Aorta (tissue), 5 donors: Measurements from ENCODE around the gene ZNF428. TPM values are rescaled to one million over a fixed set of nuclear protein-coding genes. Genes with fewer than 3 reads are reported as not detected.

Experiments
- ATAC-seq: fragments of 200-7000 bp; cut with Tn5 transposase; one replicate; pipeline ENCODE4 v1.9.1; 2022; ENCODE audit warnings: moderate library complexity; ENCODE audit not compliant: low FRiP score
- DNase-seq, 2 donors: peaks; one replicate each; pipeline ENCODE4 v3.0.0-alpha.2; 2020
- H3K27ac ChIP-seq, 2 donors: one replicate each; pipeline ENCODE4 v1.5.1; 2013; ENCODE audit warnings: low read length in 2 of 2, mild to moderate bottlenecking in 2 of 2, moderate library complexity in 2 of 2, control low read depth in 1 of 2, inconsistent platforms in 1 of 2, low read depth in 1 of 2
- H3K27me3 ChIP-seq, 2 donors: one replicate each; pipeline ENCODE4 v1.6.1; 2013; ENCODE audit warnings: control low read depth in 1 of 2, low read length in 1 of 2, mild to moderate bottlenecking in 1 of 2, moderate library complexity in 1 of 2; ENCODE audit not compliant: insufficient read depth in 2 of 2, control insufficient read depth in 1 of 2
- H3K36me3 ChIP-seq, 2 donors: one replicate each; pipeline ENCODE4 v1.6.1; 2013; ENCODE audit warnings: control low read depth in 1 of 2, low read length in 1 of 2, mild to moderate bottlenecking in 1 of 2; ENCODE audit not compliant: insufficient read depth in 2 of 2, control insufficient read depth in 1 of 2
- H3K4me1 ChIP-seq, 2 donors: one replicate each; pipeline ENCODE4 v1.6.1; 2013; ENCODE audit warnings: low read length in 2 of 2, control low read depth in 1 of 2, mild to moderate bottlenecking in 1 of 2, moderate library complexity in 1 of 2; ENCODE audit not compliant: insufficient read depth in 2 of 2, control insufficient read depth in 1 of 2
- H3K4me3 ChIP-seq, 2 donors: one replicate each; pipeline ENCODE4 v1.5.1; 2013; ENCODE audit warnings: low read length in 2 of 2, control low read depth in 1 of 2, mild to moderate bottlenecking in 1 of 2
- H3K9me3 ChIP-seq: one replicate; pipeline ENCODE4 v1.6.1; 2013; ENCODE audit warnings: mild to moderate bottlenecking, low read length; ENCODE audit not compliant: control insufficient read depth
- WGBS, 2 donors: extraction: QIAGEN DNeasy Blood & Tissue Kit; methylation state at CpG; one replicate each; pipeline ENCODE4 v1.1.7; 2013; 5-methylcytosine and 5-hydroxymethylcytosine counted together
- intact Hi-C, 2 donors: fragments of 100-400 bp; cut with DNase I; formaldehyde crosslinking; loops; one replicate each; pipeline versions ENCODE4 v1.14.2 to v1.15.0; 2022
- polyA plus RNA-seq, 2 donors: library from polyadenylated mRNA; stranded (reverse); fragments of 200-250 nt; gene quantifications; one replicate each; pipeline ENCODE4 v1.2.3, GENCODE V29; 2013
- total RNA-seq, 2 donors: library from RNA; stranded (reverse); fragmentation: NEBNext Ultra II Directional; extraction: Animal tissue kit (Norgen Biotek cat#: 25700); gene quantifications; one replicate each; pipeline ENCODE4 v1.2.1, GENCODE V29; 2021
- donor health status: healthy with polysubstance abuse.
- donor health status: Bipolar disorder and iron deficiency.
- donor health status: DM: no; HTN: no; CAD: no.
- donor health status: DM: no; HTN: no; CAD: no.
- donor health status: DM: yes; HTN: yes; CAD: no.

ZNF428 gene
- total and polyA plus RNA-seq, 4 donors, result 26.2 to 54.2 (median 35.8) TPM

DNA sequence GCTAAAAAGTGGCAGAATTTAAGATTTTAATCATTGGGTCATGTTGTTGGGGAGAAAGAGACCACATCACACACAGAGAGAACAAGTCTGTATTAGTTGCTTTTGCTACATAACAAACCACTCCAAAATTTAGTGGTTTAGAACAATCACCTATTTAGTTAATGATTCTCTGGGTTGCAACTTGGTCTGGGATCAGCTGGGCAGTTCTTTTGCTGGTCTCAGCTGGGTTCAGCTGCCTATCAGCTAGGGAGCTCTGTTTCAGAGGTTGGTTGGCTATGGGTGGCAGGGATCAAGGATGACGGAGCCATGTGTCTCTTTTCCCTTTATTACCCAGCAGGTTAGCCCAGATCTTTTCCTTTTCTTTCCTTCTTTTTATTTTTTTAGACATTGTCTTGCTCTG, 34.9 kb downstream of the ZNF428 start:
- Histone ChIP-seq H3K36me3 (no peaks in the 10 kb centered on the region), H3K27me3 (no peaks in the 10 kb centered on the region), H3K27ac (no peak overlapping the region), H3K4me3 (no peak overlapping the region), H3K9me3 (no peaks in the 10 kb centered on the region), H3K4me1 (no peaks in the 10 kb centered on the region)
- intact Hi-C loops, result no loop called here
- WGBS, 2 donors, result 95 to 96% methylated on average over 1 of the region's 1 CpG
- DNase-seq (no peak), ATAC-seq (no peak)

DNA sequence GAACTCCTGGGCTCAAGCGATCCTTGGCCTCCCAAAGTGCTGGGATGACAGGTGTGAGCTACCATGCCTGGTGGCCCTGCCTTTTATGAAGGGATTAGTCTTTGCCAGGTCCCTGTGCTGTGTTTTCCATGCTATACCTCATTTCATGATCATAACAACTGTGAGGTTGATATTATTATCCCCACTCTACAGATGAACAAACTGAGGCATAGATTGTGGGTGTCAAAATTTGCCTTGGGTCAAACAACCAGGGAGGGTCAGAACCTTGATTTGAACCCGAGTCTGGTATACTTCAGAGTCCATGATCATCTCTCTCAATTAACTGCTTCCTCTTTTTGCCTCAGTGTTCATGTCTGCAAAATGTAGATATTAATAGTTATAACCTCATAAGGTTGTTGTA, 36.9 kb downstream of the ZNF428 start:
- intact Hi-C loops, result no loop called here
- Histone ChIP-seq H3K36me3 (no peaks in the 10 kb centered on the region), H3K4me1 (no peaks in the 10 kb centered on the region), H3K4me3 (no peak overlapping the region), H3K9me3 (no peaks in the 10 kb centered on the region), H3K27ac (no peak overlapping the region), H3K27me3 (no peaks in the 10 kb centered on the region)
- DNase-seq (no peak), ATAC-seq (no peak)
- 92% methylated on average over 2 of the region's 2 CpGs for WGBS, 2 donors

DNA sequence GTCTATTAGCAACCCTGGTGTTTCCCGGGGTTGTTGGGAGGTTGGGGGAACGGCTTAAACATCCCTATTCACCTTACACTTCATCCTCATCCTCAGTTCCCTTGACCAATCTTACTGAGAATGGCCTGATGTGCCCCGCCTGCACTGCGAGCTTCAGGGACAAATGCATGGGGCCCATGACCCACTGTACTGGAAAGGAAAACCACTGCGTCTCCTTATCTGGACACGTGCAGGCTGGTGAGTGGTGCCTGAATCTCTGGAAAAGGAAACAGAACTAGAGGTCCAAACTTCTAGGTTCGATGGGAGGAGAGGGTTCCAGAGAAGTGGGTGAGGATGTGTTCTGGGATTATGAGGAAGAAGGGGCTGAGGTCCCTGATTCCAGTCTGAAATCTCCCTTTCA, 38.0 kb downstream of the ZNF428 start:
- Histone ChIP-seq H3K36me3 (no peaks in the 10 kb centered on the region), H3K27ac (no peak overlapping the region), H3K4me1 (no peaks in the 10 kb centered on the region), H3K27me3 (no peaks in the 10 kb centered on the region), H3K4me3 (no peak overlapping the region), H3K9me3 (no peaks in the 10 kb centered on the region)
- intact Hi-C loops, result no loop called here
- 52 to 54% methylated on average over 7 of the region's 7 CpGs for WGBS, 2 donors
- DNase-seq, result no peak
- ATAC-seq, result no peak

DNA sequence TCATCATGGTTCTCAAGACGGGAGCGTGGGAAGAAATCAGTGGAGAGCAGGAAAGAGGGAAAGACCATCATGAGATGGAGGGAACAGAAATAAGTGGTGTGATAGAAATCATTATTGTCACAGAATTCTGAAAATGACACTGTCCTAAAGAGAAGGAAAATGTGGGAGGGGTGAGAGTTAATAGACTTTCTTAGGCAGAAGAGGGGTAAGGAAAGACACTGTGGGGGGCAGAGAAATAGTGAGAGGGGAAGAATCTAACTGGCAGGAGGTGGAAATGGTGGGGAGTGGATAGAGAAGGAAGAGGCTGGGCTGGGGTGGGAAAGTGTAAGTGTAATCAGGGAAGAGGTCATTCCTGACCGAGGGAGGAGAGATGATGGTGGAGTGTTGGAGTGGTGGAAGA, 40.6 kb downstream of the ZNF428 start:
- Histone ChIP-seq H3K4me1 (no peaks in the 10 kb centered on the region), H3K27me3 (no peaks in the 10 kb centered on the region), H3K9me3 (no peaks in the 10 kb centered on the region), H3K36me3 (no peaks in the 10 kb centered on the region), H3K27ac (no peak overlapping the region), H3K4me3 (no peak overlapping the region)
- intact Hi-C loops, result no loop called here
- ATAC-seq (no peak), DNase-seq (no peak)
- WGBS, 2 donors, result 69 to 86% methylated on average over 3 of the region's 3 CpGs

DNA sequence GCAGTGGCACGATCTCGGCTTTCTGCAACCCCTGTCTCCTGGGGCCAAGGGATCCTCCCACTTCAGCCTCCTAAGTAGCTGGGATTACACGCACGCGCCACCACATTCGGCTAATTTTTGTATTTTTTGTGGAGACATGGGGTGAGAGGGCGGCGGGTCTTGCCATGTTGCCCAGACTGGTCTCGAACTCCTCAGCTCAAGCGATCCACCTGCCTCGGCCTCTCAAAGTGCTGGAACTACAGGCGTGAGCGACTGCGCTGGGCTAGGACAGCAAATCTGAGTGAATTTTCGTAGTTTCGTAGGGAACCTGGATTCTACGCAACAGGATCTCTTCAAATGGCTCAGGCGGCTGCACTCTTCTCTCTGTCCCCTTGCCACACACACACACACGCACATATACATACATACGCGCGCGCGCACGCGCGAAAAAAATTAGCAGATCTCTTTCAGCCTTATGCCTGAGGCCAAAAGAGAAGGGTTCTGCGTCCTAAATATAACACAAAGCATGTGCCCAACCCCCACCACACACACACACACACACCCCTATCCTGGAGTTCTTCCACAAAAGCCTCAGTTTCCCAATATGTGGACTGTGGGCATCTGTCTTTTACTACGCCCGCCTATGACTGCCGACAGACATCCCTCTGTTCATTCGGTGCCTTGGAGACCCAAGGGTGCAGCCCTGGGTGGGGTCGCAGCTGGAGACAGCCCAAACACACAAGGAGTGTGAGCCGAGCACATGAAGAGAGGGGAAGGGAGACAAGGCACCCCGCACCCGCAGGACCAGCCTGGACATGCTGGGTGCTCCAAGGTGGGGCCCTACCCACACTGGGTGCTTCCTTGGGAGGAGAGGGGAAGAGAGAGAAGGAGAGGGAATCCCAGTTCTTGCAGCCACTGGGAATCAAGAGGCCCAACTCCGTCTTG, 43.2 kb downstream of the ZNF428 start:
- Histone ChIP-seq H3K9me3 (no peaks in the 10 kb centered on the region), H3K27me3 (no peaks in the 10 kb centered on the region), H3K27ac (no peak overlapping the region), H3K4me1 (no peaks in the 10 kb centered on the region), H3K36me3 (no peaks in the 10 kb centered on the region), H3K4me3 (no peak overlapping the region)
- intact Hi-C loops, result loop anchor here (1.0 kb wide), 1 partner anchor 20 kb away; the partner anchor contains the start of genes IRGQ (in 2 of the 2) and ZNF576 (in 2 of the 2)
- WGBS, 2 donors, result 66 to 69% methylated on average over 37 of the region's 37 CpGs
- ATAC-seq, result no peak
- no peak for DNase-seq

DNA sequence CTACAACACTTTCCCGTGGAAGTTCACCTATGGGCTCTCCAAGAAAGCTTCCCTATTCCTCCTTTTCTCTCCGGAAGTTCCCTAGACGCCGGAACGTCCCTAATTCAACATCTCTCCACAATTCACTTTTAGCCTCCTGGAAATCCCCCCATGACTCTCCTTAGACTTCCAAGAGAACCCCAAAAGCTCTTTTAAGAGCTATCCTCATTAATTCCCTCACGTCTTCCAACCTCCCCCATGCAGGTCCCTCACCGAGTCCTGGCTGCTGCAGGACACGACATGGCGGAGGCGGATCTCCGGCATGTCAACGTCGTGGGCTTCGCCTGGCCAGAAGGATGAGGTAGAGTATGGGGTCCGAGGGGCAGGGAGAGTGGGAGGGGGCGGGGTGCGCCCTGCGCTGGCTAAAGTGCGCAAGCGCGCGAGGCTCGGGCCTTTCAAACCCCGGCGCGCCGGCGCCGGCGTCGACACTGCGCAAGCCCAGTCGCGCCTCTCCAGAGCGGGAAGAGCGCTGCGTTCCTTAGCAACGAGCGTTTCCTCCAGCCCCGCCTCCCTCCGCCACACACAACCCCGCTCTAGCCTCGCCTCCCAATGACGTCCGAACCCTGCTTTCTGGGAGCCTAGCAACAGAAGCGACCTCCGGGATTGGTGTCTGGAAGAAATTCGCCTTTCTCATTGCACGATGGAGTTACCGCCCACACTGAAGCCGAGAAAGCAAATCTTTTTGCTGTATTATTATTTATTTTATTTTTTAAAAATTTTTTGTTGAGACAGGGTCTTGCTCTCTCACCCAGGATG, 44.1 kb downstream of the ZNF428 start, which contains the start of the genes PINLYP and XRCC1:
TSS of gene PINLYP (plus strand) at position 646 of the 795 bp plus-strand sequence. CDS start 1,391 bp downstream, outside the sequence.
TSS of gene XRCC1 (minus strand) at position 372 of the 795 bp plus-strand sequence. CDS start at position 303, 69 bp downstream.
- DNase-seq, result peak; percentile 99
- Histone ChIP-seq H3K27me3 (no peaks in the 10 kb centered on the region), H3K4me3 (peak within 1 kb of the TSS; percentile 62 to 86), H3K9me3 (no peaks in the 10 kb centered on the region), H3K27ac (peak within 1 kb of the TSS in 1 of 2 donors; percentile 68), H3K36me3 (no peaks in the 10 kb centered on the region), H3K4me1 (no peaks in the 10 kb centered on the region)
- intact Hi-C loops, result loop anchor here (1.0 kb wide), 1 partner anchor 21 kb away; the partner anchor contains the start of genes IRGQ (in 2 of the 2) and ZNF576 (in 2 of the 2)
- peak; percentile 99 for ATAC-seq
- WGBS, 2 donors, result 0 to 1% methylated on average over 45 to 51 of the region's 51 CpGs

DNA sequence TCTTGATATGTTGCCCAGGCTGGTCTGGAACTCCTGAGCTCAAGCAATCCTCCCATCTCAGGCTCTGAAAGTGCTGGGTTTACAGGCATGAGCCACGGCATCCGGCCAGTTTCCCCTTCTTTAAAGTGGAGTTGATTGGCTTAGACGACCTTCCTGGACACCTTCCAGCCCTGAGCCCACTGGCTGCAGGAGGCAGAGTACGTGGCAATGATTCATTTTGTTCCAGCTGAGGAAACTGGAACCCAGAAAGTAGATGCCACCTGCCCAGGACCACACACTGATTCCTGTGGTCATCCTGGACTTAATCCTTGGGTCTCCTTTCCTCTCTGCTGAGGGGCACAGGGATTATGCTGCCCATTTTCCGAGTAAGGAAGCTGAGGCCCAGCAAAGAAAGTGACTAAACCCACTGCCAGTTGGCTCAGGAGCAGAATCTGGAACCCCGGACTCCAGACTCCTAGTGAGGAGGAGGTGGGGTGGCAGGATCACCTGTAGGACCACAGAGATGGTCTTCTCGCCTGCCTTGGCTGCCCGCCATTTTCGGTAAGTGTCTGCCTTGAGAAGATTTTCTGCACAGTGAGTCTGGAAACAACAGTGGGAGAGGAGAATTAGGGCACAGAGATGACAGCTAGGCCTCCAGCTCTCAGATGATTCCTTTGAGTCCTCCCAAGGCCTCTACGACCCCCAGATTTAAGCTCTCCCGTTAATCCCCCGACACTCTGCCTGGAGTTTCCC, 44.8 kb downstream of the ZNF428 start:
- intact Hi-C loops, result loop anchor here (1.0 kb wide), 1 partner anchor 22 kb away; the partner anchor contains the start of genes IRGQ (in 2 of the 2) and ZNF576 (in 2 of the 2)
- H3K4me3 ChIP-seq, result peak overlapping the region; percentile 62 to 86
- H3K27me3 ChIP-seq, result no peaks in the 10 kb centered on the region
- no peaks in the 10 kb centered on the region for H3K9me3 ChIP-seq
- H3K4me1 ChIP-seq, result no peaks in the 10 kb centered on the region
- WGBS, 2 donors, result 28 to 30% methylated on average over 12 of the region's 12 CpGs
- DNase-seq (no peak), ATAC-seq (no peak)
- peak overlapping the region in 1 of 2 donors; percentile 31 for H3K27ac ChIP-seq
- no peaks in the 10 kb centered on the region for H3K36me3 ChIP-seq

DNA sequence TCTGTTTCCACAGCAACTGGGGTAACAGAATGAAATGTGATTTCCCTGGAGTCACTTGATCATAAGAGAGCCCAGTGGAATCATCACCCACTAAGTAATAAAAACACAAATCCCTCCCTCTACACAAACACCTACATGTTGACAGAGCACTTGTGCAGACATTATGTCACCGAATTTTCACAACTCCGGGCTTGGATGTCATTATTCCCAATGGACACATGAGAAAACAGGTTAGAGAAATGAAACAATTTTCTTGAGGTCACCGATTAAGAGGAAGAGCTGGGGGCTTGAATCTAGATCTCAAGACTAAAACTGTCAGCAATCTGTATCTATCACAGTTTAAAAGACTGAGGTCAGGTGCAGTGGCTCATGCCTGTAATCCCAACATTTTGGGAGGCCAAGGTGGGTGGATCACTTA, 47.2 kb downstream of the ZNF428 start:
- Histone ChIP-seq H3K4me3 (no peak overlapping the region), H3K36me3 (no peaks in the 10 kb centered on the region), H3K27me3 (no peaks in the 10 kb centered on the region), H3K9me3 (no peaks in the 10 kb centered on the region), H3K4me1 (no peaks in the 10 kb centered on the region), H3K27ac (no peak overlapping the region)
- ATAC-seq (no peak), DNase-seq (no peak)
- intact Hi-C loops, result no loop called here
- 11 to 38% methylated on average over 3 of the region's 3 CpGs for WGBS, 2 donors
